Activated CD4-positive, alpha-beta T cell treated with anti-CD3 and anti-CD28 coated beads for 24 hours (primary cell): ENCODE data around the gene BCR.
"Not testable (repeated sequence)": the region's sequence is repeated elsewhere in the genome, so short reads cannot be mapped to it uniquely, and the experiment has no call there.

ENCODE experiments used
- DNase-seq, 2 donors: peaks; one replicate each; pipeline ENCODE4 v3.0.0-alpha.2; 2020; ENCODE audit warnings: low read depth in 2 of 2

BCR gene

GRCh38 chr22:23287136-23288095 lies 107.1 kb downstream of the BCR start:
- no peak for DNase-seq

GRCh38 chr22:23288301-23289129 lies 108.2 kb downstream of the BCR start:
- no peak for DNase-seq

- DNase-seq: no peak
Measured at GRCh38 chr22:23289130-23289503, 108.8 kb downstream of the BCR start.

- DNase-seq: peak; percentile 43 to 52
Measured at GRCh38 chr22:23289851-23290724, 109.8 kb downstream of the BCR start.

GRCh38 chr22:23291806-23292452 lies 111.6 kb downstream of the BCR start:
- DNase-seq: no peak

GRCh38 chr22:23292453-23293350 lies 112.4 kb downstream of the BCR start:
- no peak for DNase-seq

GRCh38 chr22:23293720-23294119 lies 113.4 kb downstream of the BCR start:
- no peak for DNase-seq

GRCh38 chr22:23294221-23294620 lies 113.9 kb downstream of the BCR start:
- no peak for DNase-seq

- DNase-seq: no peak
Measured at GRCh38 chr22:23300476-23300875, 120.2 kb downstream of the BCR start.

GRCh38 chr22:23301591-23301990 lies 121.3 kb downstream of the BCR start:
- DNase-seq: no peak

GRCh38 chr22:23302171-23303002 lies 122.1 kb downstream of the BCR start:
- DNase-seq: no peak

GRCh38 chr22:23305321-23305910 lies 125.1 kb downstream of the BCR start:
- DNase-seq: no peak

- no peak for DNase-seq
Measured at GRCh38 chr22:23305922-23306374, 125.6 kb downstream of the BCR start.

- no peak for DNase-seq
Measured at GRCh38 chr22:23306438-23306921, 126.2 kb downstream of the BCR start.

- DNase-seq: no peak
Measured at GRCh38 chr22:23306926-23307325, 126.6 kb downstream of the BCR start.

- DNase-seq: not testable (repeated sequence)
Measured at GRCh38 chr22:23307511-23307910, 127.2 kb downstream of the BCR start.

GRCh38 chr22:23309261-23309660 lies 129.0 kb downstream of the BCR start:
- DNase-seq: not testable (repeated sequence)

- not testable (repeated sequence) for DNase-seq
Measured at GRCh38 chr22:23310443-23311097, 130.3 kb downstream of the BCR start.
